Thyroid gland (tissue), 4 donors: Measurements from ENCODE around the gene FNDC3B.

Experiments
- CTCF ChIP-seq, 6 experiments: fragments of 200-600 bp in 3 of 6; fragments of 450-650 bp in 3 of 6; sonication (generic) in 3 of 6; IDR thresholded peaks; one replicate each; pipeline ENCODE4 v1.5.1; 2016 to 2019; ENCODE audit warnings: antibody characterized with exemption in 6 of 6, mild to moderate bottlenecking in 2 of 6, inconsistent platforms in 1 of 6, moderate library complexity in 1 of 6
- POLR2A ChIP-seq, 2 donors: fragments of 450-650 bp; IDR thresholded peaks; one replicate each; pipeline ENCODE4 v1.6.1; 2017; ENCODE audit warnings: antibody characterized with exemption in 2 of 2, mild to moderate bottlenecking in 2 of 2, moderate library complexity in 1 of 2

- TF ChIP-seq POLR2A (IDR thresholded peaks at IDR 0.05): no peak
- no peak for TF ChIP-seq CTCF (IDR thresholded peaks at IDR 0.05)
These were observed 178.5 kb downstream of the FNDC3B start for GRCh38 chr3:172217877-172218276.
